ENCODE data around the gene EDN2.

Gene EDN2

DNA sequence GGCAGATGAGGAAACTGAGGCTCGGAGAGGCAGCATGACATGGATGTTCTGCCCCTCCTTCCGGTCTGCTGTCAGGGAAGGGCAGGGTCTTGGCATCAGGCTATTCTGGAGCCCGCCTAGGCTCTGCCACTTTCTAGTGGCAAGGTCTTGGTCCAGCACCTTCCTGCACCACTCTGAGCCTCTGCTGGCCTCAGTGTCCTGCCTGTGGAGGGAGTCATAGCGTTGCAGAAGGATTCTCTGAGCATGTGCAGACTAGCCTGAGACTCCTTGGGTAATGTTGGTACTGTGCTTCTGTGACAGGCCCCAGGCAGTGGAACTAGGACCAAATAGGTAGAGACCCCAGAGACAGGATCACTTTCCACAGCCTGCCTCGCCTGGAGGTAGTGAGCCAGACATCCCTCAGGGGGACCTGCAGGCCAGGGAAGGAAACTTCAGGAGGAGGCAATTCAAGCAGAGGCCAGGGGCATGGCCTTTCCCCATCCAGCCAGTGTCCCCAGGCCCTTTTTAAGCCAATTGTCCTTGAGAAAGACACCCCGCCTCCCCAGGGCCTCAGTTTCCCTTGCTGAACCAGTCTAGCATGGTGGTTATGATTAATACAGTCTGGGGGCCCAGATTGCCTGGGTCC is 10.6 kb downstream of the EDN2 start:
- Histone ChIP-seq H3F3A (ENCODE audit: insufficient read depth) (no peaks in the 10 kb centered on the region), H4K20me1 (ENCODE audit: low read depth, low read length) (no peaks in the 10 kb centered on the region), H3K9me3 (ENCODE audit: insufficient read depth, low read length) (no peaks in the 10 kb centered on the region), H3K36me3 (ENCODE audit: low read length) (no peaks in the 10 kb centered on the region), H3K79me2 (ENCODE audit: insufficient read depth, low read length) (no peaks in the 10 kb centered on the region), H3K4me2 (ENCODE audit: low read depth, low read length, poor library complexity, severe bottlenecking) (no peak overlapping the region), H3K4me3 (ENCODE audit: insufficient read depth, low read length, poor library complexity, severe bottlenecking) (no peak overlapping the region), H3K9ac (ENCODE audit: low read length) (no peak overlapping the region), H3K27me3 (ENCODE audit: low read length) (no peaks in the 10 kb centered on the region), H2AFZ (ENCODE audit: low read depth, low read length, severe bottlenecking) (no peak overlapping the region), H3K27ac (ENCODE audit: low read depth, low read length) (no peak overlapping the region), H3K9me2 (replicated peaks; ENCODE audit: insufficient read depth, low read length) (no peaks in the 10 kb centered on the region)
- TF ChIP-seq CTCF (IDR thresholded peaks at IDR 0.05; ENCODE audit: insufficient read depth, low read length, poor library complexity, severe bottlenecking) (no peak), EZH2phosphoT487 (conservative IDR thresholded peaks at IDR 0.05; ENCODE audit: low read length) (no peak)

- no peaks in the 10 kb centered on the region for H3K9me3 ChIP-seq (ENCODE audit: insufficient read depth, low read length)
- H3K27me3 ChIP-seq (ENCODE audit: low read length): no peaks in the 10 kb centered on the region
- H3F3A ChIP-seq (ENCODE audit: insufficient read depth): no peaks in the 10 kb centered on the region
- H3K9me2 ChIP-seq (replicated peaks; ENCODE audit: insufficient read depth, low read length): no peaks in the 10 kb centered on the region
- no peaks in the 10 kb centered on the region for H4K20me1 ChIP-seq (ENCODE audit: low read depth, low read length)
- no peak overlapping the region for H3K9ac ChIP-seq (ENCODE audit: low read length)
- no peaks in the 10 kb centered on the region for H3K79me2 ChIP-seq (ENCODE audit: insufficient read depth, low read length)
- H3K4me3 ChIP-seq (ENCODE audit: insufficient read depth, low read length, poor library complexity, severe bottlenecking): no peak overlapping the region
- no peak overlapping the region for H3K4me2 ChIP-seq (ENCODE audit: low read depth, low read length, poor library complexity, severe bottlenecking)
- H3K36me3 ChIP-seq (ENCODE audit: low read length): no peaks in the 10 kb centered on the region
- no peak for TF ChIP-seq EZH2phosphoT487 (conservative IDR thresholded peaks at IDR 0.05; ENCODE audit: low read length)
- TF ChIP-seq CTCF (IDR thresholded peaks at IDR 0.05; ENCODE audit: insufficient read depth, low read length, poor library complexity, severe bottlenecking): no peak
- H3K27ac ChIP-seq (ENCODE audit: low read depth, low read length): no peak overlapping the region
- no peak overlapping the region for H2AFZ ChIP-seq (ENCODE audit: low read depth, low read length, severe bottlenecking)
Observed at GRCh38 chr1:41471658-41472057, 12.8 kb downstream of the EDN2 start.

GRCh38 chr1:41469706-41470105 is 14.8 kb downstream of the EDN2 start:
- H3K4me3 ChIP-seq (ENCODE audit: insufficient read depth, low read length, poor library complexity, severe bottlenecking): no peak overlapping the region
- H4K20me1 ChIP-seq (ENCODE audit: low read depth, low read length): no peaks in the 10 kb centered on the region
- no peak overlapping the region for H3K9ac ChIP-seq (ENCODE audit: low read length)
- no peaks in the 10 kb centered on the region for H3K79me2 ChIP-seq (ENCODE audit: insufficient read depth, low read length)
- no peak for TF ChIP-seq CTCF (IDR thresholded peaks at IDR 0.05; ENCODE audit: insufficient read depth, low read length, poor library complexity, severe bottlenecking)
- TF ChIP-seq EZH2phosphoT487 (conservative IDR thresholded peaks at IDR 0.05; ENCODE audit: low read length): no peak
- H3K9me2 ChIP-seq (replicated peaks; ENCODE audit: insufficient read depth, low read length): no peaks in the 10 kb centered on the region
- no peak overlapping the region for H3K4me2 ChIP-seq (ENCODE audit: low read depth, low read length, poor library complexity, severe bottlenecking)
- H3K27me3 ChIP-seq (ENCODE audit: low read length): no peaks in the 10 kb centered on the region
- H2AFZ ChIP-seq (ENCODE audit: low read depth, low read length, severe bottlenecking): no peak overlapping the region
- H3K27ac ChIP-seq (ENCODE audit: low read depth, low read length): no peak overlapping the region
- no peaks in the 10 kb centered on the region for H3K36me3 ChIP-seq (ENCODE audit: low read length)
- no peaks in the 10 kb centered on the region for H3F3A ChIP-seq (ENCODE audit: insufficient read depth)
- H3K9me3 ChIP-seq (ENCODE audit: insufficient read depth, low read length): no peaks in the 10 kb centered on the region
